PFSK-1 (cell line): ENCODE results near the gene MAP1S.

Experiments
- POLR2AphosphoS5 ChIP-seq: IDR thresholded peaks from 2 replicates; pipeline ENCODE4 v1.6.1; 2012; ENCODE audit warnings: low read depth, mild to moderate bottlenecking, control low read depth, low read length, moderate library complexity
- SIN3A ChIP-seq: IDR thresholded peaks from 2 replicates; pipeline ENCODE4 v1.6.1; 2012; ENCODE audit warnings: mild to moderate bottlenecking, low read length, moderate library complexity, borderline replicate concordance; ENCODE audit not compliant: insufficient read depth
- TAF1 ChIP-seq: IDR thresholded peaks from 2 replicates; pipeline ENCODE4 v1.6.1; 2012; ENCODE audit warnings: low read length, control low read depth, borderline replicate concordance; ENCODE audit not compliant: insufficient read depth
- TF ChIP-seq, protein P1 (sequence below), 2 experiments: IDR thresholded peaks; 2 replicates each; pipeline versions ENCODE4 v1.6.1 to v1.8.0; 2011 to 2012; ENCODE audit warnings: low read depth in 2 of 2, low read length in 2 of 2, control low read depth in 1 of 2, inconsistent platforms in 1 of 2, mild to moderate bottlenecking in 1 of 2, moderate library complexity in 1 of 2; ENCODE audit not compliant: insufficient read depth in 1 of 2

DNA sequence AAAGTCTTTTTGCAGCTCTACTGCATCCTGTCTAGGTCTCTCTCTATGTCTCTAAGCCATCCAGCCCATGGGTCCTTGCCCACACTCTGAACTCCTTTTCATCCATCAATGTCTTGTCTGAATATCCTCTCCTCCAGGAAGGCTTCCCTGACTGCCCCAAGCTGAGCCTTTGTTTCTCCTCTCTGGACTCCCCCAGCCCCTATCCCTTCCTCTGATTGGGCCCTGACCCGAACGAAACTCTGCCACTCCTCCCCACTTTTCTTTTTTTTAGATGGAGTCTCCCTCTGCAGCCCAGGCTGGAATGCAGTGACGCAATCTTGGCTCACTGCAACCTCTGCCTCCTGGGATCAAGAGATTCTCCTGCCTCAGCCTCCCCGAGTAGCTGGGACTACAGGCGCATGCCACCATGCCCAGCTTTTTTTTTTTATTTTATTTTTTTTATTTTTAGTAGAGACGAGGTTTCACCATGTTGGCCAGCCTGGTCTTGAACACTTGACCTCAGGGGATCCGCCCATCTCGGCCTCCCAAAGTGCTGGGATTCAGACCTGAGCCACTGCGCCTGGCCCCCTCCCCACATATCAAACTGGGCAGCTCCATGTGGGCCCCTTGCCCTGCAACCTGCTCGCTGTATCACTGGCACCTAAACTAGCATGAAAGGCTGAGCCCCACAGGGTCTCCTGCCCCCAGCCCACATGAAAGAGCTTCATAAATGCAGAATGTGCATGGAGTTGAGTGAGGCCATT lies 30.3 kb upstream of the MAP1S start:
- no peak for TF ChIP-seq POLR2AphosphoS5
- no peak for TF ChIP-seq TAF1
- no peak for TF ChIP-seq SIN3A
- TF ChIP-seq, protein P1, sequence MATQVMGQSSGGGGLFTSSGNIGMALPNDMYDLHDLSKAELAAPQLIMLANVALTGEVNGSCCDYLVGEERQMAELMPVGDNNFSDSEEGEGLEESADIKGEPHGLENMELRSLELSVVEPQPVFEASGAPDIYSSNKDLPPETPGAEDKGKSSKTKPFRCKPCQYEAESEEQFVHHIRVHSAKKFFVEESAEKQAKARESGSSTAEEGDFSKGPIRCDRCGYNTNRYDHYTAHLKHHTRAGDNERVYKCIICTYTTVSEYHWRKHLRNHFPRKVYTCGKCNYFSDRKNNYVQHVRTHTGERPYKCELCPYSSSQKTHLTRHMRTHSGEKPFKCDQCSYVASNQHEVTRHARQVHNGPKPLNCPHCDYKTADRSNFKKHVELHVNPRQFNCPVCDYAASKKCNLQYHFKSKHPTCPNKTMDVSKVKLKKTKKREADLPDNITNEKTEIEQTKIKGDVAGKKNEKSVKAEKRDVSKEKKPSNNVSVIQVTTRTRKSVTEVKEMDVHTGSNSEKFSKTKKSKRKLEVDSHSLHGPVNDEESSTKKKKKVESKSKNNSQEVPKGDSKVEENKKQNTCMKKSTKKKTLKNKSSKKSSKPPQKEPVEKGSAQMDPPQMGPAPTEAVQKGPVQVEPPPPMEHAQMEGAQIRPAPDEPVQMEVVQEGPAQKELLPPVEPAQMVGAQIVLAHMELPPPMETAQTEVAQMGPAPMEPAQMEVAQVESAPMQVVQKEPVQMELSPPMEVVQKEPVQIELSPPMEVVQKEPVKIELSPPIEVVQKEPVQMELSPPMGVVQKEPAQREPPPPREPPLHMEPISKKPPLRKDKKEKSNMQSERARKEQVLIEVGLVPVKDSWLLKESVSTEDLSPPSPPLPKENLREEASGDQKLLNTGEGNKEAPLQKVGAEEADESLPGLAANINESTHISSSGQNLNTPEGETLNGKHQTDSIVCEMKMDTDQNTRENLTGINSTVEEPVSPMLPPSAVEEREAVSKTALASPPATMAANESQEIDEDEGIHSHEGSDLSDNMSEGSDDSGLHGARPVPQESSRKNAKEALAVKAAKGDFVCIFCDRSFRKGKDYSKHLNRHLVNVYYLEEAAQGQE (IDR thresholded peaks at IDR 0.05; ENCODE audit: insufficient read depth in 1 of 2, low read depth in 2 of 2, low read length in 2 of 2) = no peak
